ENCODE results near the gene PHAX.
A peak's percentile ranks its signal among the peaks of the same experiment; 100 is the strongest.
"Not testable (repeated sequence)": the region's sequence is repeated elsewhere in the genome, so short reads cannot be mapped to it uniquely, and the experiment has no call there.

PHAX gene, protein sequence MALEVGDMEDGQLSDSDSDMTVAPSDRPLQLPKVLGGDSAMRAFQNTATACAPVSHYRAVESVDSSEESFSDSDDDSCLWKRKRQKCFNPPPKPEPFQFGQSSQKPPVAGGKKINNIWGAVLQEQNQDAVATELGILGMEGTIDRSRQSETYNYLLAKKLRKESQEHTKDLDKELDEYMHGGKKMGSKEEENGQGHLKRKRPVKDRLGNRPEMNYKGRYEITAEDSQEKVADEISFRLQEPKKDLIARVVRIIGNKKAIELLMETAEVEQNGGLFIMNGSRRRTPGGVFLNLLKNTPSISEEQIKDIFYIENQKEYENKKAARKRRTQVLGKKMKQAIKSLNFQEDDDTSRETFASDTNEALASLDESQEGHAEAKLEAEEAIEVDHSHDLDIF

GRCh38 chr5:126600631-126601511 is at the start of gene PHAX:
PHAX (plus strand) TSS chr5:126600947; CDS start chr5:126600963, 16 bp downstream.
- peak; percentile 65 for DNase-seq (ENCODE audit: low spot score)

- no peak for DNase-seq (ENCODE audit: low spot score)
Observed at GRCh38 chr5:126552614-126553013, 48.1 kb upstream of the PHAX start.

DNA sequence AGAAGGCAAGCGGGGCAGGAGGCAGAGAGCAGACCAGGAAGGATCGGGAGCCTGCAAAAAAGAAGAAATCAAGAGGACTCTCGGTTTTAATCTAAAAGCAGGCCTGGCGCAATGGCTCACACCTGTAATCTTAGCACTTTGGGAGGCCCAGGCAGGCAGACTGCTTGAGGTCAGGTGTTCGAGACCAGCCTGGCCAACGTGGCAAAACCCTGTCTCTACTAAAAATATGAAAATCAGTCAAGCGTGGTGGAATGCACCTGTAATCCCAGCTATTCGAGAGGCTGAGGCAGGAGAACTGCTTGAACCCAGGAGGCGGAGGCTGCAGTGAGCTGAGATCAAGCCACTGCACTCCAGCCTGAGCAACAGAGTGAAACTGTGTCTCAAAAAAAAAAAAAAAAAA is 45.6 kb upstream of the PHAX start:
- DNase-seq (ENCODE audit: low spot score) = not testable (repeated sequence)

GRCh38 chr5:126561908-126562307 is 38.8 kb upstream of the PHAX start:
- DNase-seq (ENCODE audit: low spot score) = no peak

GRCh38 chr5:126562823-126563222 is 37.9 kb upstream of the PHAX start:
- no peak for DNase-seq (ENCODE audit: low spot score)

DNA sequence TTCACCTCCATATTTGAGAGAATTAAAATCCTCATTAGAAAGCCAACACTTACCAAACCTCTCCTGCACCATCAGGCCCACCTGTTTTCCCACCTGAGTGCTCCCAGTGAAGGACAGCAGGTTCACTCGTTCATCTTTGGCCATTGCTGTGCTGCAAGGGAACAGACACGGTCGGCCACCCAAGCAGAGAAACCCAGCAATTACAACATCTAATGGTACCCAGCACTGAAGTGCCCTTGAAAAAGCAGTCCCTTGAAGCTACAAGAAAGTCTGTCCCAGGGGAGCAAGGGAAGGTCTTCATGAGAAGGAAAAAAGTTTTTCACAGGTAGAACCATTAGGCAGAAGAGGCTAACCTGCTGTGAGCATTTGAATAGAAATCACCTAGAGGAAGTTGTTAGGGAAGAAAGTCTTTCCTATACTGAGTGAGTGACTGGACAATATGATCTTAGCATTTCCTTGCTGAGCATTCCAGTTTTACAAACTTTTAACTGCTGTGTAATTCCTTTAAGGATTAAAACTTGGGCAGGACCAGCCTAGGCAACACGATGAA is 32.5 kb upstream of the PHAX start:
- no peak for DNase-seq (ENCODE audit: low spot score)

DNA sequence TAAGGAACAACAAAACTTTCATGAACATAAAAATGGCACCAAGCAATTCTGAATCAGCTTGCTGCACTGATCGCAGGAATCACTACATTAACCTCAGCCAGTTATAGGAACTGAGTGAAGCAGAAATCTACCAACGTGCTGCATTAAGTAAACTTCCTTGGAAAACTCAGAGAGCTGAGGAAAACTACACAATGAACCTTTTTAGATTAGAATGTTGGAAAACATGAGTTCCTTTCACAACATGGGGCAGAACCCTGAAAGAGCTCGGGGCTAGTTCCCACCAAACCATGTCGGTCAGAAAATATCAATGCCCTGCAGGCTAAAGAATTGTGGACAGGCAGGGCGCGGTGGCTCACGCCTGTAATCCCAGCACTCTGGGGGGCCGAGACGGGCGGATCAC is 25.1 kb upstream of the PHAX start:
- no peak for DNase-seq (ENCODE audit: low spot score)

GRCh38 chr5:126576974-126577373 is 23.8 kb upstream of the PHAX start:
- no peak for DNase-seq (ENCODE audit: low spot score)

- no peak for DNase-seq (ENCODE audit: low spot score)
Observed at GRCh38 chr5:126577415-126577814, 23.3 kb upstream of the PHAX start.

DNA sequence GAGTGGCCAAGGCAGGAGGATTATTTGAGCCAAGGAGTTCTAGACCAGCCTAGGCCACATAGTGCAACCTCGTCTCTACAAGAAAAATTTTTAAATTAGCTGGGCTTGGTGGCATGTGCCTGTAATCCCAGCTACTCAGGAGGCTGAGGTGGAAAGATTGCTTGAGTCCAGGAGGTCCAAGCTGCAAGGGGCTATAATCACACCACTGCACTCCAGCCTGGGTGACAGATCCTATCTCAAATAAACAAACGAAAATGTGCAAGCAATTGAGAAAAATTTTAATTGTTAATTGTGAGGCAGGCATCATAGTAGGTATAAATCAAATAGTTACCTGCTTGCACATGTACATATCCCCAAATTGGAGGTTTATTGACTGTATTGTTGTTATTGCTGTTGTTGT is 21.0 kb upstream of the PHAX start:
- DNase-seq (ENCODE audit: low spot score) = no peak

DNA sequence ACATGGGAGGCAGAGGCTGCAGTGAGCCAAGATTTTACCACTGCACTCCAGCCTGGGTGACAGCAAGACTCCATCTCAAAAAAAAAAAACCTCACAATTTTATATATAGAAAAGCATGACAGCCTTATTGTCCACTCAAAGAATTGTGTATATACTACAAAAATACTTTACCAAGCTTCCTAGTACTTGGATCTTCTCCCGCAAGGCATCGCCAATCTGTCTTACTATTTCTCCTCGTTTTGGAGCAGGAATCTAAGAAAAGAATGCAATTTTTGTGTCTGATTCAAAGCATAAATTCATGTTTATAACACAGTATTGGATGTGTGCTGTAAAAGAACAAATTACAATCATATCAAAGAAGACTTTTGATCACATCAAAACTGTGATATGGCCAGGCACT is 17.0 kb upstream of the PHAX start:
- DNase-seq (ENCODE audit: low spot score) = no peak

- no peak for DNase-seq (ENCODE audit: low spot score)
Observed at GRCh38 chr5:126587551-126588390, 13.0 kb upstream of the PHAX start.

DNA sequence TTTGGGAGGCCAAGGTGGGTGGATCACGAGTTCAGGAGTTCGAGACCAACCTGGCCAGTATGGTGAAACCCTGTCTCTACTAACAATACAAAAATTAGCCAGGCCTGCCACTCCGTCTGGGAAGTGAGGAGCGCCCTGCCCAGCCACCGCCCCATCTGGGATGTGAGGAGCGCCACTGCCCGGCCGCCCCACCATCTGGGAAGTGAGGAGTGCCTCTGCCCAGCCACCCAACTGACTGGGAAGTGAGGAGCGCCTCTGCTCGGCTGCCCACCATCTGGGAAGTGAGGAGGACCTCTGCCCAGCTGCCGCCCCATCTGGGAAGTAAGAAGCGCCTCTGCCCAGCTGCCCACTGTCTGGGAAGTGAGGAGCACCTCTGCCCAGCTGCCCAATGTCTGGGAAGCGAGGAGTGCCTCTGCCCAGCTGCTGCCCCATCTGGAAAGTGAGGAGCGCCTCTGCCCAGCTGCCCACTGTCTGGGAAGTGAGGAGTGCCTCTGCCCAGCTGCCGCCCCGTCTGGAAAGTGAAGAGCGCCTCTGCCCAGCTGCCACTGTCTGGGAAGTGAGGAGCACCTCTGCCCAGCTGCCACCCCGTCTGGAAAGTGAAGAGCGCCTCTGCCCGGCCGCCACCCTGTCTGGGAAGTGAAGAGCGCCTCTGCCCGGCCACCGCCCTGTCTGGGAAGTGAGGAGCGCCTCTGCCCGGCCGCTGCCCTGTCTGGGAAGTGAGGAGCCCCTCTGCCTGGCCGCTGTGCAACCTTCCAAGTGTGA is 11.0 kb upstream of the PHAX start:
- DNase-seq (ENCODE audit: low spot score) = no peak

DNA sequence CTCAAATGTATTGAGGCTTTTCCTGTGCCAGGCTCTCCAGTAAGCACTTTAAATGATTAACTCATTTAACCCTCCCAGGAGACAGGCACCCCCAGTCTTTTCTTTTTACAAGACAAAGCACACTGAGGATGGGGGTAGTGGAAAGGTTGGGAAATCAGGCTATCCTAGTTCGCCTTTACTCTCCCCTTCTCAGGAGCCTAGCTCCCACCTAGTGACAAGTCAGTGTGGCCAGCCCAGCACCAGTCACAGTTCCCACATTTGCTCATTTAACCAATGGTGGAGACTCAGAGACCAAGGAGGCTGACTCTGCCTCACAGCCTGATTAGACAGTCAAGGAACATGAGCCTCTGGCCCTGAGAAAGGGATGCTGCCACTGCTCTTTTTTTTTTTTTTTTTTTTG is 9.2 kb upstream of the PHAX start:
- no peak for DNase-seq (ENCODE audit: low spot score)

DNA sequence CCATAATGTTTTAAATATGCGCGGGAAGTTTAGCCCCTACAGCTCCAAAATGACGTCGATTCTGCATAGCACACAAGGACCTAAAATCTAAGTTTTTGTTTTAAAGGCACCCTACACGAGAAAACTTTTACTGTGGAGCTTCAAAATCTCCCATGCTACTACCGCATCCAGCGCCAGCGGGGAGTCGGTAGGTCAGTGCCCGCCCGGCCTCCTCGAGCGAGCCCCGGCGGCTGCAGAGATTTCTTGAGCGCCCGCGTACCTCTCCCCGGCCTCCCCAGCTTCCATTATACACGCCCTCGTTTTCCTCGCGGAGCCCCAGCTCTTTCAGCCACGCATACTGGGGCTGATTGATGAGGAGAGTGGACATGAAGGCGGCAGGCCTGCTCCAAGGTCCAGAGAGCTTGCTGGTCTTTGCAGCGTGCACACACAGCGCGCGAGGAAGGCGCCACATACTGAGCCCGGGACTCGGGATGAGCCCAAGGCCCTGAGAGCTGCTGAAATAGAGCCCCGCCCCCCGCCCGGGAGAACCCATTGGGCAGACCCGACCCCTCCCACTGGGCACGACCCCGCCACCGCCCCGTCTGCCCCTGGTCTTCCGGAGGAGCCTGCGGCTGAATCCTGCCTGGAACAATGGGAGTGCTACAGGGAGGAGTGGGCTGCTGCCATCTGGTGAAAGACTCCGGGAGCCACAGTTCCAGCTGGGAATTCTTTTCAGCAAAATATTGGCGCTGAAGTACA is 5.8 kb upstream of the PHAX start, which contains the start of gene ALDH7A1:
ALDH7A1 (minus strand) TSS at position 472 of the 738 bp plus-strand sequence; CDS start at position 451, 21 bp downstream.
- DNase-seq (ENCODE audit: low spot score) = peak; percentile 85

GRCh38 chr5:126595486-126596083 is 5.2 kb upstream of the PHAX start:
- no peak for DNase-seq (ENCODE audit: low spot score)

DNA sequence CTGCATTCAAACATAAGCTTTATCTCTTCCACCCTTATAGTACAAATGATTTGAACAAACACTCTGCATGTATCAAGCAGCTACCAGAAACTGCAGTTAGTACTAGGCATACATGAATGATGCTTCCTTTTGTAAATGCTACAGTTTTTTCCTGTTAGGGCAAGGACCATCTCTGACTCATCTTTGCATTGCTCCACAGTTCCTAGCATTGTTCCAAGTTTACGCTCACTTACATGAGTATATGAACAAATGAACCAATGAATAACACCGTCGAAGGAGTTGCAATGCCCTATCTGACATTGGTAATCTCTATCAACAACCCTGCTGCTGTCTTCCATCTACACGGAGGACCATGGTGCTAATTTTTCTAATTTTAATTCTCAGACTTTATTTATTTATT is 3.6 kb upstream of the PHAX start:
- DNase-seq (ENCODE audit: low spot score) = no peak

- no peak for DNase-seq (ENCODE audit: low spot score)
Observed at GRCh38 chr5:126599499-126599898, 1.2 kb upstream of the PHAX start.

- not testable (repeated sequence) for DNase-seq (ENCODE audit: low spot score)
Observed at GRCh38 chr5:126599971-126600630, 646 bp upstream of the PHAX start.
